Adrenal gland (tissue), 12 donors: ENCODE measurements around the gene PRMT5. TPM values are rescaled to one million over a fixed set of nuclear protein-coding genes. Genes with fewer than 3 reads are reported as not detected.

Experiments used
- DNase-seq, 7 donors: peaks; one replicate each; pipeline ENCODE4 v3.0.0-alpha.2; 2019 to 2020
- H3K27ac ChIP-seq, 5 donors: fragments of 200-600 bp; sonication (generic) in 4 of 5; 1 replicate in 3 of 5; 2 replicates in 2 of 5; pipeline versions ENCODE4 v1.5.1 to v1.8.0; 2016 to 2020; ENCODE audit warnings: mild to moderate bottlenecking in 1 of 5
- H3K27me3 ChIP-seq: fragments of 200-600 bp; 2 replicates; pipeline ENCODE4 v1.8.0; 2021
- H3K36me3 ChIP-seq, 2 donors: fragments of 200-600 bp; replicated peaks in 1 of 2; 1 replicate in 1 of 2; 2 replicates in 1 of 2; pipeline versions ENCODE4 v1.5.1 to v1.8.0; 2018 to 2022
- H3K4me1 ChIP-seq, 2 donors: fragments of 200-600 bp; replicated peaks in 1 of 2; 1 replicate in 1 of 2; 2 replicates in 1 of 2; pipeline versions ENCODE4 v1.5.1 to v1.8.0; 2018 to 2021
- H3K4me3 ChIP-seq, 4 donors: fragments of 200-600 bp; sonication (generic) in 3 of 4; one replicate each; pipeline ENCODE4 v1.5.1; 2016 to 2018
- H3K9me3 ChIP-seq, 3 donors: fragments of 200-600 bp; sonication (generic) in 1 of 3; replicated peaks in 1 of 3; 1 replicate in 2 of 3; 2 replicates in 1 of 3; pipeline versions ENCODE4 v1.5.1 to v1.8.0; 2016 to 2021
- POLR2A ChIP-seq, 2 donors: fragments of 450-650 bp; IDR thresholded peaks; one replicate each; pipeline ENCODE4 v1.6.1; 2017; ENCODE audit warnings: antibody characterized with exemption in 2 of 2, mild to moderate bottlenecking in 2 of 2, moderate library complexity in 1 of 2
- WGBS, 4 donors: extraction: QIAGEN DNeasy Blood & Tissue Kit in 2 of 4; methylation state at CpG; one replicate each; pipeline versions ENCODE4 v1.1.5 to v1.1.7; 2013 to 2017; 5-methylcytosine and 5-hydroxymethylcytosine counted together
- intact Hi-C, 2 donors: fragments of 100-400 bp; cut with DNase I; formaldehyde crosslinking; loops; one replicate each; pipeline versions ENCODE4 v1.14.1 to v1.15.0; 2022 to 2023
- polyA plus RNA-seq, 3 donors: library from polyadenylated mRNA; stranded (reverse); fragments of 200-250 nt in 2 of 3; fragments of 350-450 nt in 1 of 3; fragmentation: Illumina TruSeq in 1 of 3; extraction: RNeasy Lipid Tissue Mini Kit (QIAGEN cat#74804) in 1 of 3; gene quantifications; one replicate each; pipeline ENCODE4 v1.2.3, GENCODE V29; 2013 to 2014
- total RNA-seq, 9 donors: library from RNA; depleted of rRNA in 4 of 9; stranded (reverse); fragments of >200 nt in 4 of 9; fragments of 120-200 nt in 1 of 9; fragmentation: NEBNext Ultra II Directional in 1 of 9; extraction: Animal tissue kit (Norgen Biotek cat#: 25700) in 1 of 9; gene quantifications; one replicate each; pipeline versions ENCODE4 v1.1.0 to v1.2.4, GENCODE V29; 2013 to 2023
- TF ChIP-seq, protein P1 (sequence below), 6 experiments: fragments of 450-650 bp in 4 of 6; fragments of 200-600 bp in 2 of 6; sonication (generic) in 1 of 6; IDR thresholded peaks; 1 replicate in 5 of 6; 2 replicates in 1 of 6; pipeline versions ENCODE4 v1.5.1 to v1.8.0; 2016 to 2021; ENCODE audit warnings: antibody characterized with exemption in 6 of 6, mild to moderate bottlenecking in 2 of 6, moderate library complexity in 1 of 6
- donor health status: healthy with polysubstance abuse.
- donor health status: Bipolar disorder and iron deficiency.
- donor health status: DM: yes; HTN: yes; CAD: no.
- donor health status: DM: no; HTN: no; CAD: no.
- donor health status: DM: no; HTN: no; CAD: no.
- donor health status: DM: yes; HTN: yes; CAD: no.

PRMT5 gene
- total and polyA plus RNA-seq, 12 donors = 20.9 to 134 (median 62.8) TPM

DNA sequence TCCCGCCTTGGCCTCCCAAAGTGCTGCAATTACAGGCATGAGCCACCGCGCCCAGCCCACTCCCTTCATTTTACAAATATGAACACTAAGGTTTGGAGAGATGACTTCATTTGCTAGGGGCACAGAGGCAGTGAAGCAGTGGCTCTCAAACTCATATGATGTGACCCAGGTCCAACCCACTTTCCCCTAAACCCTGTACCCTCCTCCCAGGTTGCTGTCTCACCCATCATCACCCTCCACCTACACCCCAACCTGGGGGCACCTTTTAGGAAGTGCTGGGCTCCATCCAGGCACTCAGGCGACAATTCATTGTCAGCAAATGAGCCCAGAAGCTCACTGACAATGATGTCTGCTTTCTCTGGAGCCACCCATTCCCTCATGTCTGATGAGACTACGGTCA is 5.4 kb downstream of the PRMT5 start:
- no peak overlapping the region for H3K27ac ChIP-seq
- TF ChIP-seq, protein P1, sequence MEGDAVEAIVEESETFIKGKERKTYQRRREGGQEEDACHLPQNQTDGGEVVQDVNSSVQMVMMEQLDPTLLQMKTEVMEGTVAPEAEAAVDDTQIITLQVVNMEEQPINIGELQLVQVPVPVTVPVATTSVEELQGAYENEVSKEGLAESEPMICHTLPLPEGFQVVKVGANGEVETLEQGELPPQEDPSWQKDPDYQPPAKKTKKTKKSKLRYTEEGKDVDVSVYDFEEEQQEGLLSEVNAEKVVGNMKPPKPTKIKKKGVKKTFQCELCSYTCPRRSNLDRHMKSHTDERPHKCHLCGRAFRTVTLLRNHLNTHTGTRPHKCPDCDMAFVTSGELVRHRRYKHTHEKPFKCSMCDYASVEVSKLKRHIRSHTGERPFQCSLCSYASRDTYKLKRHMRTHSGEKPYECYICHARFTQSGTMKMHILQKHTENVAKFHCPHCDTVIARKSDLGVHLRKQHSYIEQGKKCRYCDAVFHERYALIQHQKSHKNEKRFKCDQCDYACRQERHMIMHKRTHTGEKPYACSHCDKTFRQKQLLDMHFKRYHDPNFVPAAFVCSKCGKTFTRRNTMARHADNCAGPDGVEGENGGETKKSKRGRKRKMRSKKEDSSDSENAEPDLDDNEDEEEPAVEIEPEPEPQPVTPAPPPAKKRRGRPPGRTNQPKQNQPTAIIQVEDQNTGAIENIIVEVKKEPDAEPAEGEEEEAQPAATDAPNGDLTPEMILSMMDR (IDR thresholded peaks at IDR 0.05) = no peak
- TF ChIP-seq POLR2A (IDR thresholded peaks at IDR 0.05) = no peak
- peaks cover 0 to 64% of the 10 kb centered on the region in 2 donors for H3K36me3 ChIP-seq
- no peak for DNase-seq
- no peaks in the 10 kb centered on the region for H3K27me3 ChIP-seq
- 97 to 98% (median 98%) methylated on average over 5 of the region's 5 CpGs for WGBS, 4 donors
- peaks cover 0 to 18% of the 10 kb centered on the region in 2 donors for H3K4me1 ChIP-seq
- H3K9me3 ChIP-seq = no peaks in the 10 kb centered on the region
- intact Hi-C loops = no loop called here
- no peak overlapping the region for H3K4me3 ChIP-seq

DNA sequence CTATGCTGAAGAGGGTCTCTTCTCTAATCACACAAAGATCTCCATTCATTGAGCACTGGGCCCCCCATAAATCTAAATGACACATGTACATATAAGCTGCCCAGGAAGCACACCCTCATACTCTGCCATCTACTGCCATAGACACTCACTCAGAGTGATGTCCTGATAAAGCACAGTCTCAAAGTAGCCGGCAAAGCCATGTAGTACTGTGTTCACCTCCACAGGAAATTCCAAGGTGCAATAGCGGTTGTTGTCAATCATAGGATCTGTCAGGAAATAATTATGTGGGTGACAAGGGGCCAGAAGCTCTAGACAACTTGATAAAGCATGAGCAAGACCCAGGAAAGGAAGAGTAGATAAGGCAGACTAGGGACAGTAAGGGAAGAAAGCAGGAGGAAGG is 6.9 kb downstream of the PRMT5 start:
- 86 to 90% (median 89%) methylated on average over 2 of the region's 2 CpGs for WGBS, 4 donors
- H3K27me3 ChIP-seq = no peaks in the 10 kb centered on the region
- intact Hi-C loops = no loop called here

DNA sequence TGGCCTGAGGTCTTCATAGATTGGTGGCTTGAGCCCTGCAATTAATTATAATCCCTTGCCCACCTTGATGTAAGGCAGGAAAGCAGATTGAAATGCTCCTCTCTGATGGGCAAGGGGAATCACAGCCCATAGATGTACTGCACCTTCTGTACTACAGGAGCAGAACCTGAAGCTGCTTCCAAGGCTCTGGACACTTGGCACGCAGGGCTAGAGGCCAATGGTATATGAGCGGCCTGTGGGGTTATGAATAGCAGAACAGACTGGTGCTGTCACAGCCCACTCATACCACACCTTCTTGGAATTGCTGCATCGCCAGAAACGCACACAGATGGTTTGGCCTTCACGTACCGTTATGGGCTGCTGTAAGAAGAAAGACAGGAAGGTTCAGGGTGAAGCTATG is 8.5 kb downstream of the PRMT5 start:
- peaks cover 15 to 29% of the 10 kb centered on the region in 2 donors for H3K4me1 ChIP-seq
- H3K36me3 ChIP-seq = peaks cover 0 to 52% of the 10 kb centered on the region in 2 donors
- no peak for DNase-seq
- intact Hi-C loops = no loop called here
- H3K4me3 ChIP-seq = no peak overlapping the region
- 89 to 95% (median 91%) methylated on average over 6 of the region's 6 CpGs for WGBS, 4 donors
- H3K9me3 ChIP-seq = no peaks in the 10 kb centered on the region
- no peak for TF ChIP-seq POLR2A (IDR thresholded peaks at IDR 0.05)
- H3K27ac ChIP-seq = no peak overlapping the region
- H3K27me3 ChIP-seq = no peaks in the 10 kb centered on the region

More for the DNA sequence above, 6.9 kb downstream of the PRMT5 start:
- no peak for DNase-seq
- H3K4me1 ChIP-seq = peaks cover 9 to 13% of the 10 kb centered on the region in 2 donors
- H3K27ac ChIP-seq = no peak overlapping the region
- H3K4me3 ChIP-seq = no peak overlapping the region
- peaks cover 0 to 64% of the 10 kb centered on the region in 2 donors for H3K36me3 ChIP-seq
- no peaks in the 10 kb centered on the region for H3K9me3 ChIP-seq
- no peak for TF ChIP-seq POLR2A (IDR thresholded peaks at IDR 0.05)
- TF ChIP-seq, protein P1 (IDR thresholded peaks at IDR 0.05) = no peak

DNA sequence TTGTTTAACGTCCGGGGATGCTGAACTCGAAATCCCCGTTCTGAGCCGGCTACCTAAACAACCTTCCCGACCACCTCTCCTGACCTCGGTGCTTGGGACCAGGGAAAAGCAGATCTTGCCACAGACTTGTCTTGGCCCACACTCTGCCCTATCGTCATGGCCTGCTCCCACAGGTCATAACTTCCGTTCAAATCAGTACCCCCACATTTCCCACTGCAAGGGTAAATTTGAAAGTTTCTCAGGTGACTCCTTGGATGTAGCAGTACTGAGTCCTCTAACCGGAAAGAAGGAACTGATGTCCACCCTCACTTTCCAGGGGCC is 9.6 kb downstream of the PRMT5 start:
- TF ChIP-seq, protein P1 (IDR thresholded peaks at IDR 0.05) = no peak
- peak in 1 of 2 donors; percentile 15 for TF ChIP-seq POLR2A (IDR thresholded peaks at IDR 0.05)
- Histone ChIP-seq H3K4me3 (peak overlapping the region in 1 of 4 donors; percentile 69), H3K27me3 (no peaks in the 10 kb centered on the region), H3K9me3 (no peaks in the 10 kb centered on the region), H3K36me3 (peaks cover 0 to 41% of the 10 kb centered on the region in 2 donors), H3K4me1 (peaks cover 15 to 37% of the 10 kb centered on the region in 2 donors), H3K27ac (peak overlapping the region; percentile 37 to 99 (median 73))
- WGBS, 4 donors = 7 to 18% (median 10%) methylated on average over 4 to 10 of the region's 10 CpGs
- no peak for DNase-seq
- intact Hi-C loops = no loop called here
